ENCODE measurements around the gene PRKN. TPM values are rescaled to one million over a fixed set of nuclear protein-coding genes. Genes with fewer than 3 reads are reported as not detected.
"Not testable (repeated sequence)": the region's sequence is repeated elsewhere in the genome, so short reads cannot be mapped to it uniquely, and the experiment has no call there.

PRKN gene
- total RNA-seq, 4 donors from 2014 or later: 5.5 to 17.9 (median 6.8) TPM

DNA sequence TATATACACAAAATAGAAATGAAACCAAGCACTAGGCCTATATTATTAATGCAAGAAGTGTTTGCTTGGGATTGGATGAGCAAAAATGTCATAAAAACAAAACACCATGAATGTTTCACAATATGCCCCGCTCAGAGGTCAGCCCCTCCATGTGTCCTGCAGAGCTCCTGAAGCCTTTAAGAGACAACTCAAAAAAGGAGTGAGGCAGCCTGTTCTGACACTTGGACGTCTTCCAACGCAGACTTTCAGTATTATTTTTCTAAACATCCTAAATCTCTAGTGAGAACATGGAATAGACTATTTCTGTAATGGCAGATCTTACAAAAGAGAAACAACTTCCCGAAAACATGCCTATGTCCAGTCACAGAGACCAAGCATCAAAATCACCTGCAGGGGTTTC is 322.6 kb downstream of the PRKN start:
- Histone ChIP-seq H3K27me3 (no peaks in the 10 kb centered on the region), H3K4me3 (no peak overlapping the region), H3K4me1 (no peaks in the 10 kb centered on the region), H3K9me3 (peaks cover 0 to under 1% (median 0%) of the 10 kb centered on the region in 4 donors), H3K36me3 (no peaks in the 10 kb centered on the region), H3K27ac (no peak overlapping the region)
- 63 to 65% methylated on average over 4 of the region's 4 CpGs for WGBS, 2 donors
- no peak for DNase-seq (ENCODE audit: low spot score in 2 of 2)
- TF ChIP-seq, protein P1, sequence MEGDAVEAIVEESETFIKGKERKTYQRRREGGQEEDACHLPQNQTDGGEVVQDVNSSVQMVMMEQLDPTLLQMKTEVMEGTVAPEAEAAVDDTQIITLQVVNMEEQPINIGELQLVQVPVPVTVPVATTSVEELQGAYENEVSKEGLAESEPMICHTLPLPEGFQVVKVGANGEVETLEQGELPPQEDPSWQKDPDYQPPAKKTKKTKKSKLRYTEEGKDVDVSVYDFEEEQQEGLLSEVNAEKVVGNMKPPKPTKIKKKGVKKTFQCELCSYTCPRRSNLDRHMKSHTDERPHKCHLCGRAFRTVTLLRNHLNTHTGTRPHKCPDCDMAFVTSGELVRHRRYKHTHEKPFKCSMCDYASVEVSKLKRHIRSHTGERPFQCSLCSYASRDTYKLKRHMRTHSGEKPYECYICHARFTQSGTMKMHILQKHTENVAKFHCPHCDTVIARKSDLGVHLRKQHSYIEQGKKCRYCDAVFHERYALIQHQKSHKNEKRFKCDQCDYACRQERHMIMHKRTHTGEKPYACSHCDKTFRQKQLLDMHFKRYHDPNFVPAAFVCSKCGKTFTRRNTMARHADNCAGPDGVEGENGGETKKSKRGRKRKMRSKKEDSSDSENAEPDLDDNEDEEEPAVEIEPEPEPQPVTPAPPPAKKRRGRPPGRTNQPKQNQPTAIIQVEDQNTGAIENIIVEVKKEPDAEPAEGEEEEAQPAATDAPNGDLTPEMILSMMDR (IDR thresholded peaks at IDR 0.05): no peak
- TF ChIP-seq POLR2A (IDR thresholded peaks at IDR 0.05): no peak
- TF ChIP-seq EP300 (IDR thresholded peaks at IDR 0.05): no peak

DNA sequence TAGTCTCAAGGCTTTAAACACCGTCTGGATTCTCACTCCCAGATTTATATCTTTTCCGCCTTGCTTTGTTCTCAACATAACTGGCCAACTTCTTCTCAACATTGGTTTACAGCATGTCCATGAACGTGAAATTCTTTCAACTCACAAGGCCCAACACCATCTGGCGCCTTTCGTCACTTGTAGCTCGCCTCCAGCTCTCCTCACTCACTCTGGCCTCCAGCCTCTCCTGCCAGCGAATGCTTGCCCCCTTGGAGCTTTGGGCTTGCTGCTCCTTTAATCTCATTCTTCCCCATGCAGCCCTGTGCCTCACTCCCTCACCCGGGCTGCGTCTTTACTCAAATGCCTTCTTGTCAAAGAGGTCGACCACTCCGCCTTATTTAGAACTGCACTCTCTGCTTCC is 324.5 kb downstream of the PRKN start:
- TF ChIP-seq, protein P1 (IDR thresholded peaks at IDR 0.05): no peak
- TF ChIP-seq EP300 (IDR thresholded peaks at IDR 0.05) (no peak), POLR2A (IDR thresholded peaks at IDR 0.05) (no peak)
- no peak overlapping the region for H3K4me3 ChIP-seq
- DNase-seq (ENCODE audit: low spot score in 2 of 2): no peak
- H3K4me1 ChIP-seq: no peaks in the 10 kb centered on the region
- H3K27me3 ChIP-seq: no peaks in the 10 kb centered on the region
- H3K27ac ChIP-seq: no peak overlapping the region
- WGBS, 2 donors: 94% methylated on average over 11 of the region's 11 CpGs
- H3K9me3 ChIP-seq: peaks cover 0 to 9% (median 3%) of the 10 kb centered on the region in 4 donors
- no peaks in the 10 kb centered on the region for H3K36me3 ChIP-seq

DNA sequence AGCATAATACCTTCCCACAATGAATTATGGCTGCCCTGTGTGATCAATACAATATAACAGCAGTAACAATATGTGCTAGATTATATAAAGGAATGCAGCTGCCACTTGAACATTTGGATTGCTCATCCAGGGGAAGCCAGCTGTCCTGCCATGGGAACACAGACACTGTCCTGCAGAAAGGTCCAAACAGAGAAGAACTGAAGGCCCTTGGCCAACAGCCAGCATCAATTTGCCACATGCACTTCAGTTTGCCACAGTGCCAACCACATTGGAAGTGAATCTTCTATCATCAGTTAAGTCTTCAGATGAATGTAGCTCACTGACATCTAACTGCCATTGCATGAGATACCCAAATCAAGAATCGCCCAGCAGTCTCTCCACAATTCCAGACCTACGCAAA is 332.4 kb downstream of the PRKN start:
- no peak overlapping the region for H3K27ac ChIP-seq
- no peak overlapping the region for H3K4me3 ChIP-seq
- no peaks in the 10 kb centered on the region for H3K27me3 ChIP-seq
- peaks cover 0 to 4% (median 0%) of the 10 kb centered on the region in 4 donors for H3K4me1 ChIP-seq
- H3K36me3 ChIP-seq: no peaks in the 10 kb centered on the region
- 95 to 100% methylated on average over 2 of the region's 2 CpGs for WGBS, 2 donors
- TF ChIP-seq, protein P1 (IDR thresholded peaks at IDR 0.05): no peak
- no peak for TF ChIP-seq EP300 (IDR thresholded peaks at IDR 0.05)
- TF ChIP-seq POLR2A (IDR thresholded peaks at IDR 0.05): no peak
- DNase-seq (ENCODE audit: low spot score in 2 of 2): no peak
- H3K9me3 ChIP-seq: peaks cover 0 to 11% (median 3%) of the 10 kb centered on the region in 4 donors

DNA sequence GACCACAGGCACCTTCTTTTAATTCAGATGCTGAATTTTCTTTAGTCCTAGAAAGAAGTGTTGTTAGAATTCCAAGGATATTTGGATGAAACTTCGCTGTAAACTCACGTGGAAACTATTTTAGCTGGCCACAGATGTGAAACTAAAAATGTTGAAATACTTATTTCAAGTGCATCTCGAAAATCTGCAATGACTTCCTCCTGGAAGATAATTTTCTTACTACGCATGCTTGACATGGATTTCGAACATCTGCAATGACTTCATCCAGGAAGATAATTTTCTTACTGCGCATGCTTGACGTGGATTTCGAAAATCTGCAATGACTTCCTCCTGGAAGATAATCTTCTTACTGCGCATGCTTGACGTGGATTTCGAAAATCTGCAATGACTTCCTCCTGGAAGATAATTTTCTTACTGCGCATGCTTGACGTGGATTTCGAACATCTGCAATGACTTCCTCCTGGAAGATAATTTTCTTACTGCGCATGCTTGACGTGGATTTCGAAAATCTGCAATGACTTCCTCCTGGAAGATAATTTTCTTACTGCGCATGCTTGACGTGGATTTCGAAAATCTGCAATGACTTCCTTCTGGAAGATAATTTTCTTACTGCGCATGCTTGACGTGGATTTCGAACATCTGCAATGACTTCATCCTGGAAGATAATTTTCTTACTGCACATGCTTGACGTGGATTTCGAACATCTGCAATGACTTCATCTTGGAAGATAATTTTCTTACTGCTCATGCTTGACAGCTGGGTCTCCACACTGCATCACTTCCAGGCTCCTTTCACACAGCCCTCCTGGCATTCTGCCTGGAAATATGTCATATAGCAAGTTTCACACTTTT is 336.4 kb downstream of the PRKN start:
- not testable (repeated sequence) for H3K36me3 ChIP-seq; H3K9me3 ChIP-seq; H3K27me3 ChIP-seq; H3K4me3 ChIP-seq; DNase-seq (ENCODE audit: low spot score in 2 of 2); H3K4me1 ChIP-seq
- TF ChIP-seq EP300 (IDR thresholded peaks at IDR 0.05): peak in 1 of 2 donors; percentile 57
- WGBS, 2 donors: 77% methylated on average over 25 of the region's 25 CpGs
- H3K27ac ChIP-seq: peak overlapping the region in 2 of 4 donors; percentile 14 to 45

DNA sequence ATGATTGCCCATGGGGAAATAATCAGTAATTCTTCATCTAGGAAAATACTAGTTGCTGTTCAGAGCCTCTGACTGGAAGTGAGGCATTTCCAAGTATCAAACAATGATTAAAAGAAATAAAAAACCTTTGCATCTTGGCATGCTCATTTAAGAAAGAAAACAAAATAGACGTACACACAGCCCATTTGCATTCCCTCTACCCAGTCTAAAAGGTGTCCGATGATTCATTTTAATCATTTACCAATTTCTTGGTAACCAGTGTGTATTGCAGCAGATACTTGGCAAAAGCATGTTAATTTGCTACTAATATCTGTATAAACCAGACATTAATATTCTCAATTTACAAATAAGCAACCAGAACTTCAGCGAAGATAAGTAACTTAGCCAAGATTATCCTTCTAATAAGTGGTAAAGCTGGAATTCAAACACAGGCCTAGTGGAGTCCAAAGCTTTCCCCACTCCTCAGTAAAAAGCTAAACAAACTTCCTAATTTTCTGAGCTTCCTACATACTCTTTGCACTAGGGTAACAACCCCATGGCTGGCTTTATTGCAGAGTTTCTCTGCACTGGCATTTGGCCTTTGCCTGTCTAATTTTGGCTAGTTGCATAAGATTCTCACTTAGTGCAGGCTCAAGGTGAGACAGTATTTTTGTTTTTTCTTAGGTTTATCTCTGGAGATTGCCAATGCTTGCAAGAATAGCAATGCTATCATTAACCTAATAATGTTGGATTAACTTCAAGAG is 338.1 kb downstream of the PRKN start:
- Histone ChIP-seq H3K9me3 (no peaks in the 10 kb centered on the region), H3K4me1 (peaks cover 0 to 9% (median 0%) of the 10 kb centered on the region in 4 donors), H3K27me3 (no peaks in the 10 kb centered on the region), H3K36me3 (no peaks in the 10 kb centered on the region), H3K27ac (no peak overlapping the region), H3K4me3 (no peak overlapping the region)
- TF ChIP-seq POLR2A (IDR thresholded peaks at IDR 0.05): no peak
- no peak for TF ChIP-seq EP300 (IDR thresholded peaks at IDR 0.05)
- TF ChIP-seq, protein P1 (IDR thresholded peaks at IDR 0.05): no peak
- WGBS, 2 donors: 84% methylated on average over 3 of the region's 3 CpGs
- no peak for DNase-seq (ENCODE audit: low spot score in 2 of 2)

Measured in tibial nerve (tissue), 4 donors.